ENCODE data around the gene ARRDC3. TPM values are rescaled to one million over a fixed set of nuclear protein-coding genes. Genes with fewer than 3 reads are reported as not detected.

Gene ARRDC3
- total and polyA plus RNA-seq, 10 of the 15 experiments (the other 5 are each of a cell fraction or from before 2014, with no cell fraction given): 2.3 to 14.0 (median 8.6) TPM

DNA sequence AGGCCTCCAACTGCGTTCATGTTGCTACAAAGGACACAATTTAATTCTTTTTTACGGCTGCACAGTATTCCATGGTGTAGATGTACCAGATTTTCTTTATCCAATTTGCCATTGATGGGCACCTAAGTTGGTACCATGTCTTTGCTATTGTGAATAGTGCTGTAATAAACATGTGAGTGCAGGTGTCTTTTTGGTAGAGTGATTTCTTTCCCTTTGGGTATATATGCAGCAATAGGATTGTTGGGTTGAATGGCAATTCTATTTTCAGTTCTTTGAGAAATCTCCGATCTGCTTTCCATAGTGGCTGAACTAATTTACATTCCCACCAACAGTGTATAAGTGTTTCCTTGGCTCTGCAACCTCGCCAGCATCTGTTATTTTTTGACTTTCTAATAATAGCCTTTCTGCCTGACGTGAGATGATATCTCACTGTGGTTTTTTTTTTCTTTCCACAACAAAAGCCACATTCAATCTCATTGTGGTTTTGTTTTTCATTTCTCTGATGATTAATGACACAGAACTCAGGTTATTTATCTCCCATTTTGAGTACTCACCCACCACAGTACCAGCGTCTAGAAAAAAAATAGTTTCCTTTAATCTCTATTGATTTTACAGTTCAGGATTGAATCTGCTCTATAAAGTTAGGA lies 21.9 kb downstream of the ARRDC3 start (continued):
- TF ChIP-seq BCLAF1 (IDR thresholded peaks at IDR 0.05) (no peak), TARDBP (IDR thresholded peaks at IDR 0.05; ENCODE audit: borderline replicate concordance) (no peak), NRF1 (conservative IDR thresholded peaks at IDR 0.05; ENCODE audit: low read depth, low read length) (no peak), NR2C1 (IDR thresholded peaks at IDR 0.05) (no peak), CBX5 (IDR thresholded peaks at IDR 0.05; ENCODE audit: low read depth) (no peak; the same call in 1 of the 2 replicates), HDAC2 (IDR thresholded peaks at IDR 0.05) (no peak), MAX (IDR thresholded peaks at IDR 0.05; ENCODE audit: low read depth, low read length) (no peak), NFYA (IDR thresholded peaks at IDR 0.05; ENCODE audit: borderline replicate concordance, low read depth, low read length) (no peak), NKRF (conservative IDR thresholded peaks at IDR 0.05) (no peak), PAX8 (IDR thresholded peaks at IDR 0.05) (no peak), MYB (IDR thresholded peaks at IDR 0.05; ENCODE audit: borderline replicate concordance, low read depth, low read length) (no peak), ESRRA (IDR thresholded peaks at IDR 0.05; ENCODE audit: low read length) (no peak), NFXL1 (IDR thresholded peaks at IDR 0.05; ENCODE audit: borderline replicate concordance) (no peak)
- TF ChIP-seq, protein P1, sequence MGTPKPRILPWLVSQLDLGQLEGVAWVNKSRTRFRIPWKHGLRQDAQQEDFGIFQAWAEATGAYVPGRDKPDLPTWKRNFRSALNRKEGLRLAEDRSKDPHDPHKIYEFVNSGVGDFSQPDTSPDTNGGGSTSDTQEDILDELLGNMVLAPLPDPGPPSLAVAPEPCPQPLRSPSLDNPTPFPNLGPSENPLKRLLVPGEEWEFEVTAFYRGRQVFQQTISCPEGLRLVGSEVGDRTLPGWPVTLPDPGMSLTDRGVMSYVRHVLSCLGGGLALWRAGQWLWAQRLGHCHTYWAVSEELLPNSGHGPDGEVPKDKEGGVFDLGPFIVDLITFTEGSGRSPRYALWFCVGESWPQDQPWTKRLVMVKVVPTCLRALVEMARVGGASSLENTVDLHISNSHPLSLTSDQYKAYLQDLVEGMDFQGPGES (IDR thresholded peaks at IDR 0.05): no peak
- TF ChIP-seq, protein P2, sequence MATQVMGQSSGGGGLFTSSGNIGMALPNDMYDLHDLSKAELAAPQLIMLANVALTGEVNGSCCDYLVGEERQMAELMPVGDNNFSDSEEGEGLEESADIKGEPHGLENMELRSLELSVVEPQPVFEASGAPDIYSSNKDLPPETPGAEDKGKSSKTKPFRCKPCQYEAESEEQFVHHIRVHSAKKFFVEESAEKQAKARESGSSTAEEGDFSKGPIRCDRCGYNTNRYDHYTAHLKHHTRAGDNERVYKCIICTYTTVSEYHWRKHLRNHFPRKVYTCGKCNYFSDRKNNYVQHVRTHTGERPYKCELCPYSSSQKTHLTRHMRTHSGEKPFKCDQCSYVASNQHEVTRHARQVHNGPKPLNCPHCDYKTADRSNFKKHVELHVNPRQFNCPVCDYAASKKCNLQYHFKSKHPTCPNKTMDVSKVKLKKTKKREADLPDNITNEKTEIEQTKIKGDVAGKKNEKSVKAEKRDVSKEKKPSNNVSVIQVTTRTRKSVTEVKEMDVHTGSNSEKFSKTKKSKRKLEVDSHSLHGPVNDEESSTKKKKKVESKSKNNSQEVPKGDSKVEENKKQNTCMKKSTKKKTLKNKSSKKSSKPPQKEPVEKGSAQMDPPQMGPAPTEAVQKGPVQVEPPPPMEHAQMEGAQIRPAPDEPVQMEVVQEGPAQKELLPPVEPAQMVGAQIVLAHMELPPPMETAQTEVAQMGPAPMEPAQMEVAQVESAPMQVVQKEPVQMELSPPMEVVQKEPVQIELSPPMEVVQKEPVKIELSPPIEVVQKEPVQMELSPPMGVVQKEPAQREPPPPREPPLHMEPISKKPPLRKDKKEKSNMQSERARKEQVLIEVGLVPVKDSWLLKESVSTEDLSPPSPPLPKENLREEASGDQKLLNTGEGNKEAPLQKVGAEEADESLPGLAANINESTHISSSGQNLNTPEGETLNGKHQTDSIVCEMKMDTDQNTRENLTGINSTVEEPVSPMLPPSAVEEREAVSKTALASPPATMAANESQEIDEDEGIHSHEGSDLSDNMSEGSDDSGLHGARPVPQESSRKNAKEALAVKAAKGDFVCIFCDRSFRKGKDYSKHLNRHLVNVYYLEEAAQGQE (IDR thresholded peaks at IDR 0.05; ENCODE audit: low read depth, low read length): no peak
- TF ChIP-seq, protein P3, sequence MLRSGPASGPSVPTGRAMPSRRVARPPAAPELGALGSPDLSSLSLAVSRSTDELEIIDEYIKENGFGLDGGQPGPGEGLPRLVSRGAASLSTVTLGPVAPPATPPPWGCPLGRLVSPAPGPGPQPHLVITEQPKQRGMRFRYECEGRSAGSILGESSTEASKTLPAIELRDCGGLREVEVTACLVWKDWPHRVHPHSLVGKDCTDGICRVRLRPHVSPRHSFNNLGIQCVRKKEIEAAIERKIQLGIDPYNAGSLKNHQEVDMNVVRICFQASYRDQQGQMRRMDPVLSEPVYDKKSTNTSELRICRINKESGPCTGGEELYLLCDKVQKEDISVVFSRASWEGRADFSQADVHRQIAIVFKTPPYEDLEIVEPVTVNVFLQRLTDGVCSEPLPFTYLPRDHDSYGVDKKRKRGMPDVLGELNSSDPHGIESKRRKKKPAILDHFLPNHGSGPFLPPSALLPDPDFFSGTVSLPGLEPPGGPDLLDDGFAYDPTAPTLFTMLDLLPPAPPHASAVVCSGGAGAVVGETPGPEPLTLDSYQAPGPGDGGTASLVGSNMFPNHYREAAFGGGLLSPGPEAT (IDR thresholded peaks at IDR 0.05; ENCODE audit: low read depth): no peak
- TF ChIP-seq, protein P4, sequence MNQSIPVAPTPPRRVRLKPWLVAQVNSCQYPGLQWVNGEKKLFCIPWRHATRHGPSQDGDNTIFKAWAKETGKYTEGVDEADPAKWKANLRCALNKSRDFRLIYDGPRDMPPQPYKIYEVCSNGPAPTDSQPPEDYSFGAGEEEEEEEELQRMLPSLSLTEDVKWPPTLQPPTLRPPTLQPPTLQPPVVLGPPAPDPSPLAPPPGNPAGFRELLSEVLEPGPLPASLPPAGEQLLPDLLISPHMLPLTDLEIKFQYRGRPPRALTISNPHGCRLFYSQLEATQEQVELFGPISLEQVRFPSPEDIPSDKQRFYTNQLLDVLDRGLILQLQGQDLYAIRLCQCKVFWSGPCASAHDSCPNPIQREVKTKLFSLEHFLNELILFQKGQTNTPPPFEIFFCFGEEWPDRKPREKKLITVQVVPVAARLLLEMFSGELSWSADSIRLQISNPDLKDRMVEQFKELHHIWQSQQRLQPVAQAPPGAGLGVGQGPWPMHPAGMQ (IDR thresholded peaks at IDR 0.05; ENCODE audit: borderline replicate concordance): no peak
